ENCODE results near the gene SPATS2. TPM values are rescaled to one million over a fixed set of nuclear protein-coding genes. Genes with fewer than 3 reads are reported as not detected.

Gene SPATS2
- total RNA-seq, 1 donor from 2014 or later = 18.2 TPM

DNA sequence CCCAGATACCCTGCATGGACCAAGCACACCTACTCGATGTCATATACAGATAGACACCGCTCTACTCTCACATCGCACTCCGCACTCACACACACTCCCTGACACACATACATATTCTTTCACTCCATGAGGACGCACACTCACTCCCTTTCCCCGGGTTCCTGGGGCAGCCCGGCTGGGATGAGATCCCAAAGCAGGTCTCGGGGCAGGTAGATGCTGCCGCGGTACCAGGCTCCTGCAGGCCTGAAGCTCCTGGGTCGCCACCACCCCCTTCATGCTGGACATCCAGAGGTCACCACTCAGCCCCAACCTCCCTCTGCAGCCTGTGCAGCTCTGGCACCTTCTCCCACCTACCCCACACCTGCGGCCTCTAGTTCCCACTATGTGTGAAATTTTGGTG, 32.6 kb upstream of the SPATS2 start:
- TF ChIP-seq, protein P1, sequence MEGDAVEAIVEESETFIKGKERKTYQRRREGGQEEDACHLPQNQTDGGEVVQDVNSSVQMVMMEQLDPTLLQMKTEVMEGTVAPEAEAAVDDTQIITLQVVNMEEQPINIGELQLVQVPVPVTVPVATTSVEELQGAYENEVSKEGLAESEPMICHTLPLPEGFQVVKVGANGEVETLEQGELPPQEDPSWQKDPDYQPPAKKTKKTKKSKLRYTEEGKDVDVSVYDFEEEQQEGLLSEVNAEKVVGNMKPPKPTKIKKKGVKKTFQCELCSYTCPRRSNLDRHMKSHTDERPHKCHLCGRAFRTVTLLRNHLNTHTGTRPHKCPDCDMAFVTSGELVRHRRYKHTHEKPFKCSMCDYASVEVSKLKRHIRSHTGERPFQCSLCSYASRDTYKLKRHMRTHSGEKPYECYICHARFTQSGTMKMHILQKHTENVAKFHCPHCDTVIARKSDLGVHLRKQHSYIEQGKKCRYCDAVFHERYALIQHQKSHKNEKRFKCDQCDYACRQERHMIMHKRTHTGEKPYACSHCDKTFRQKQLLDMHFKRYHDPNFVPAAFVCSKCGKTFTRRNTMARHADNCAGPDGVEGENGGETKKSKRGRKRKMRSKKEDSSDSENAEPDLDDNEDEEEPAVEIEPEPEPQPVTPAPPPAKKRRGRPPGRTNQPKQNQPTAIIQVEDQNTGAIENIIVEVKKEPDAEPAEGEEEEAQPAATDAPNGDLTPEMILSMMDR (IDR thresholded peaks at IDR 0.05; ENCODE audit: insufficient read depth, low read length, poor library complexity, severe bottlenecking) = no peak
- Histone ChIP-seq H3K4me3 (ENCODE audit: low read depth, low read length) (no peak overlapping the region), H3K36me3 (ENCODE audit: control insufficient read depth, insufficient read depth, low read length) (no peaks in the 10 kb centered on the region), H3K27me3 (ENCODE audit: control insufficient read depth, insufficient read depth, low read length) (peaks cover 67% of the 10 kb centered on the region)
- no peak for DNase-seq (ENCODE audit: low read depth)

DNA sequence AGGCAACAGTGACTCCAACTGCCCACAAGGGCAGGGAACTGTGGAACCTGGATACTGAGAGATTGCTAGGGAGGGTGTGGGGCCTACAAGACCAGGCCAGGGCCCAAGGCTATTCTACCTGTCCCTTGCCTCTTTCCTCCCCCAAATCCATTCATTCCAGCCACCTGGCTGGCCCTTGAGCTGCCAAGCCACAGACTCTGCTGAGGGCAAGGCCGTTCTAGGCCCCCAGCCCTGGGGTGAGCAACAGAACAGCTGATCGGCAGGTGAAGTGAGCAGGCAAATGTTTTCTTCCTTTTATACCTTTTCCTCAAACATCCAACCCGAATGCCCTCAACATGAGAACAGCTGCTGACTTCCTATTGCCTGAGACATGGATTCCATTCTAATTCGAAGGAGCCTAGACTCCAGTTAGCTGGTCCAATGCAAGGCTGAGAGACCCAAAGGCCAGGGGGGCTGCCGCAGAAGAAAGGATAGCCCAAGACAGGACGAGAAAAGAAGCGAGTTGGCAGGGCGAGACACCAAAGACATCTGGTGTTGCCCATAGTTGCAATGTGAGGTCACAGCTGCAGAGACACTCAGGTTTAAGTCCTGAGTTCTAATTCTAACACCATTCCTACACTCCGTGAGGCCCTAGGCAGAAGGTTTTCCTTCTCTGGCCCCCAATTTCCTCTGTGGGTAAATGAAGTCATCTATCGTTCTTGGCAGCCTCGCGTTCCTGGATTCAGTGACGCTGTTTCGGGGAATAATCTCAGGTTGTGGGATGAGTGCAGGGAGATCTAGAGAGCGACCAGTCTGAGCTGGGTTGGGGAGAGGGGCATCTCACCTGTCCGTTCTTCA, 31.9 kb upstream of the SPATS2 start:
- TF ChIP-seq, protein P1 (IDR thresholded peaks at IDR 0.05; ENCODE audit: insufficient read depth, low read length, poor library complexity, severe bottlenecking) = no peak
- peaks cover 73% of the 10 kb centered on the region for H3K27me3 ChIP-seq (ENCODE audit: control insufficient read depth, insufficient read depth, low read length)
- H3K4me3 ChIP-seq (ENCODE audit: low read depth, low read length) = no peak overlapping the region
- H3K36me3 ChIP-seq (ENCODE audit: control insufficient read depth, insufficient read depth, low read length) = no peaks in the 10 kb centered on the region
- DNase-seq (ENCODE audit: low read depth) = no peak

DNA sequence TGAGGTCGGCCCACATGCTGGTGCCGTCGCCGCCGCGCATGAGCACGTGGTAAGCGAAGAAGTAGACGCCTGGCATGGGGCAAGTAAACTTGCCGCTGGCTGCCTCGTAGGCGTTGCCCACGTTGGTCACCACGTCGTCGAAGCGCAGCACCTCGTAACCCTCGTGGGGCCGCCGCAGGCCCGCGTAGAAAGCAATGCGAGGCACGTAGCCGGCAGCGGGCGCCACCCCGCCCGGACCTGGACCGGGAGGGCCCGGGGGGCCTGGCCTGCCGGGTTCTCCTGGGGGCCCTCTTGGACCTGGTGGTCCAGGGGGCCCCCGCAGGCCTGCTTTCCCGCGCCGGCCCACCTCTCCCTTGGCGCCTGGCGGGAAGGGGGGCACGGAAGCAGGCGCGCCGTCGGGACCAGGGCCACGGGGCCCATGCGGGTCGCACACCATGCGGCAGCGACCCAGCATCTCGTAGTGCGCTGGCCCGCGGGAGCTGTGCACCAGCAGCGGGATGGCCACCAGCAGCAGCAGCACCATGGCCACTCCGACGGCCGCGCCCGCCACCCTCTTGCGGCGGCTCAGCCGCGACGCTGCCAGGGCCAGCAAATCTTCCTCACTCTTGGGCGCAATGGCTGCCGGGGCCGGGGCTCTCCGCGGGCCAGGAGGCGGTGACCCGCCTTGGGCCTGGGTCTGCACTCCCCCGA, 31.2 kb upstream of the SPATS2 start:
- Histone ChIP-seq H3K27me3 (ENCODE audit: control insufficient read depth, insufficient read depth, low read length) (peaks cover 79% of the 10 kb centered on the region), H3K36me3 (ENCODE audit: control insufficient read depth, insufficient read depth, low read length) (no peaks in the 10 kb centered on the region), H3K4me3 (ENCODE audit: low read depth, low read length) (no peak overlapping the region)
- no peak for DNase-seq (ENCODE audit: low read depth)
- TF ChIP-seq, protein P1 (IDR thresholded peaks at IDR 0.05; ENCODE audit: insufficient read depth, low read length, poor library complexity, severe bottlenecking) = no peak

DNA sequence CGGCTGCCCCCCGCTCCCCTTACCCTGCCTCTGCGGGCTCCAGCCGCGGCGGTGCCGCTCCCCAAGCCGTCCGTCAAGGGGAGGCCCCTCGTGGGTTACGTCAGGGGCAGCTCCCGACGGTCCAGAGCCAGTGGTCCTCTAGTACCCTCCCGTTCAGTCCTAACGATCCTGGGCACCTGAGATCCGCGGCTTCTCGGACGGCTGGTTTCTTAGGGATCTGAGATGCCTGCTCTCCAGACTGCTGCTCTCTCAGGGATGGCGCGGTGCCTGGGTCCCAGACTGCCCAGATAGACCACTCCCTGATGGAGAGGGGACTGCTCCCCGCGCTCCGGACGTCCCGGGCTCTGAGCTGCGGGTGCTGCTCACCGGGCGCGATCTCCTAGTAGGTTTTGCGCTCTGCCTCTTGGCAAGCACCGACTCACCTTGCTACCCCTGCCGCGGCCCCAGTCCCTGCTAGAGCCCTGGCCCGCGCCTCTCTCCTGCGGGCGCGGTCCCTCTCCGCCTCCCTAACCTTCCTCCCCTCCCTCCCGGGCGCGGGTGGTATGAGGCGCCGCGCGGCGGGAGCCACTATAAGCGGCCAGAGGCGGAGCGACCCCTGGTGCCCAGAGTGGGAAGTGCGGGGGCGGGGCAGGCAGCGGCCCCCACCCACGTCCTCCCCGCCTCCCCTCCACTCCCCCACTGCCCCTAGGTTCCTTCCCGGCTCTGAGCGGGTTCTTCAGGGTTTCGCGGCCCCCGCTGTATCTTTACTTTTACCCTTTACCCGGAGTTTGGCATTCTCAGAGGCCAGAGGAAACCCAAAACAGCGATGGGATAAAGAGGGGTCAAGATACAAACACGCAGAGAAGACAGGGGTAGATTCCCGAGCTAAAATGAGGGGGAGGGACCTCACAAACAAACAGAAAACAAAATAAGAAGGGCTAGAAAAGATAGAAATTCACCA, 30.3 kb upstream of the SPATS2 start, which contains the start of gene C1QL4:
Gene C1QL4, minus strand, starts transcription at position 544 of the 940 bp plus-strand sequence. CDS start 711 bp downstream, outside the sequence.
- TF ChIP-seq, protein P1 (IDR thresholded peaks at IDR 0.05; ENCODE audit: insufficient read depth, low read length, poor library complexity, severe bottlenecking) = peak; percentile 98
- no peak for DNase-seq (ENCODE audit: low read depth)
- H3K27me3 ChIP-seq (ENCODE audit: control insufficient read depth, insufficient read depth, low read length) = peaks cover 88% of the 10 kb centered on the region
- H3K36me3 ChIP-seq (ENCODE audit: control insufficient read depth, insufficient read depth, low read length) = no peaks in the 10 kb centered on the region
- peak within 1 kb of the TSS; percentile 20 for H3K4me3 ChIP-seq (ENCODE audit: low read depth, low read length)

DNA sequence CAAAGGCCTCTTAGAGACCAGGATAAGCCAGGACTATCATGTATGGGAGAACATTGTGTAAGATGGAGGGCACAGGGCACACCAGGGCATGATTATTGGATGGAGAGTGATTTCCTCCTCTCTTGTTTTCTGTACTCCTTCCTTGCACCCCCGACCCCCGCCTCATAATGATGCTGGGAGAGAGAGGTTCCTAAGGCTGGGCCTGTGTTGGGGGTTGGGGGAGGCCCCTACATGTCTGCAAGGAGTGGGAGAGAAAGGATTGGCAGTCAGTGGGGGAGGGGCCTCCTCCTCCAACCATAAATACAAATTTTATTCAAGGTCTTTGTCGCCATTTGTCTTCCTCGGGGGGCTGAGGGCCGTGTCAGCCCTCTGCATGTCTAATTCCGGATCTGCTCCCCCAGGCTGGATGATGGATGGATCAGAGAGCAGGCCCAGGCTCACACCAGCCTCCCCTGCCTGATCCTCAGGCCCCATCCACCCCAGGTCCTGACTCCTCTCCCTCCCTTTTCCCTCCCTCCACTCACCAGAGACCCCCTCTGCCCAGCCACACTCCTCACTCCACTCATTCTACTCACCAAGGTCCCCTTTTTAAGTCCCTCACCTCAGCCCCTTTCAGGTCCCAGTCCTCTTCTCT, 28.3 kb upstream of the SPATS2 start:
- TF ChIP-seq, protein P1 (IDR thresholded peaks at IDR 0.05; ENCODE audit: insufficient read depth, low read length, poor library complexity, severe bottlenecking) = no peak
- Histone ChIP-seq H3K4me3 (ENCODE audit: low read depth, low read length) (no peak overlapping the region), H3K27me3 (ENCODE audit: control insufficient read depth, insufficient read depth, low read length) (peaks cover 95% of the 10 kb centered on the region), H3K36me3 (ENCODE audit: control insufficient read depth, insufficient read depth, low read length) (no peaks in the 10 kb centered on the region)
- no peak for DNase-seq (ENCODE audit: low read depth)
